Measurements from ENCODE around the gene TMEM61.

TMEM61 gene

DNA sequence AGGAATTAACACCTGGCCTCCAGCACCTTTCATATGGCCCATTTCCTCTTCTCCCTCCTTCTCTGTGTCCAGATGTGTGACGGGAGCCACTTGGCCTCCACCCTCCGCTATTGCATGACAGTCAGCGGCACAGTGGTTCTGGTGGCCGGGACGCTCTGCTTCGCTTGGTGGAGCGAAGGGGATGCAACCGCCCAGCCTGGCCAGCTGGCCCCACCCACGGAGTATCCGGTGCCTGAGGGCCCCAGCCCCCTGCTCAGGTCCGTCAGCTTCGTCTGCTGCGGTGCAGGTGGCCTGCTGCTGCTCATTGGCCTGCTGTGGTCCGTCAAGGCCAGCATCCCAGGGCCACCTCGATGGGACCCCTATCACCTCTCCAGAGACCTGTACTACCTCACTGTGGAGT is 5.6 kb downstream of the TMEM61 start:
- DNase-seq = no peak

DNA sequence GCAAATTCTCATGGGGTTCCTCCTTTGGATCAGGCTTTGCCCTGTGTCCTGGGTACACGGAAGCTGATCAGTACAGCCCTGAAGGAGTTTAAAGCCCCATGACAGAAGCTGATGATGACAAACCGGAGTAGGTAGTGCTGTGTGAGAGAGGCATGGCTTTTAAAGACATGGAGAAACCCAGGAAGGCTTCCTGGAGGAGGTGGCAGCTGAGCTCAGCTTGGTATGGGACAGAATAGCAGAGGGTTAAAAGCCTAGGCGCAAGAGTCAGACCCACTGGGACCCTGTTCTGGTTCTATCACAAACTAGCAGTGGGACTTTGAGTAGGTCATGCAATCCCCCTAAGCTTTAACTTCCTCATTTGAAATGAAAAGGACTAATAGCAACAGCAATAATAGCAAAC is 6.1 kb downstream of the TMEM61 start:
- no peak for DNase-seq

DNA sequence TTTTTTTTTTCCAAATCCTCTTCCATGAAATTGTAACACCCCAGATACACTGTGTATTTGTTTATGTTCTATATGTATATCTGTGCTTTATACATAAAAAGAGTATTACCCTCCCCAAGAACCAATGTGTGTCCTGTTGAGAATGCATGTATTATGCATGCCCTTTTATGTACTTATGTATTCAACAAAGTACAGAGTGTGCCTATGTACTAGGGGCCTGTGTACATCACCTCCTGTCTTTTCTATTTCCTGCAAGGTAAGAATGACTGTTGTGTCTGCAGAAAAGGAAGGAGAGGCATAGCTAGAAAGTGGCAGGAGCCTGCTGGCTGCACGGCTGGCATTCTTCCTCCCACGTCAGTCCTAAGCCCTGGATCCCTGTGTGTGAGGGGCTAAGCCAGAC is 7.0 kb downstream of the TMEM61 start:
- DNase-seq = no peak

DNA sequence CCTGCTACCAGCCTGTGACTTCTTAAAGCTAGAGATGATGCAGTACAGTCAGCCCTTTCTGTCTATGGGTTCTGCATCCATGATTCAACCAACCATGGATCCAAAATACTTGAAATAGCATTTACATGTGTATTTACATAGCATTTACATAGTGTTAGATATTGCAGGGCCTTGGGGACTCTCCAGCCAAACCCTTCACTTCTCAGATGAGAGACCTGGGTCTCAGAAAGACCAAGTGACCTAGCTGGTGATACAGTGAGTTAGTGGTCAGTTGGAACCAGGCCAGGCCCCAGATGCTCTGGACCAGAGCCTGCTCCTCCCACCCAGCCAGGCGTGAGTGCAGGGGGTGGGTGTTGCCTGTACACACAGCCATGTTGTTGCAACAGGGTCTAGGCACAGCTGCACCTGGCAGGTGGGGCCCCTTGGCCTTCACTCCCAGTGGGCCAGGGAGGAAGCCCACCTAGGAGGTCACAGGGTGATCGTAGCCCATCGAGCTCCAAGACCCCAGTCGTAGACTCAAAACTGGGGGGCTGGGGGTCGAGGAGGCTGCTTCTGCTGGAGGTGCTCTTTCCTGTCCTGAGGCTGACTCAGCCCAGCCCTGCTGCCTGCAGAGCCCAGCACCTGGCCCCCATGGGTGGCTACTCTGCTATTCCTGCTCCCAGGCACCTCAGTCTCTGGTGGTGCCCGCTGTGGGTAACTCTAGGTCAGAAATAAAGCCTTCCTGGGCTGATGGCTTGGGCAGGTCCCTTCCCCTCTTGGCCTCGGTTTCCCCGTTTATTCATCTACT is 7.7 kb downstream of the TMEM61 start:
- DNase-seq = no peak

DNA sequence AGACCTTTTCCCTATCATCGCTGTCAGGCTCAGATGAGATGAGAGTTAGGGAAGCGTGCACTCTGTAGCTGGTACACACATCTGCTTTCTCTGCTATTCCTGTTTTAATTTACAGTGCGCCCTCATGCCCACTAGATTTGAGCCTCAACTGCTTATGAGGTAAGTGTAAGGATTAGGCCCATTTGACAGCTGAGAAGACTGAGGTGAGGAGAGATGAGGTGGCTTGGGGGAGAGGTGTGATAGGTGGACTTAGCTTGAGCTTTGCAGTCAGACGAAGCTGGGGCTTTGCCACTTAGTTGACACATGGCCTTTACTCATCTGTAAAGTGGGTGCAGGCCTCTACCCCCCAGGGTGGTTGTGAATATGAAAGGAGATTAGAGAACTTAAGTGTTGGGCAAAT is 8.5 kb downstream of the TMEM61 start:
- no peak for DNase-seq

DNA sequence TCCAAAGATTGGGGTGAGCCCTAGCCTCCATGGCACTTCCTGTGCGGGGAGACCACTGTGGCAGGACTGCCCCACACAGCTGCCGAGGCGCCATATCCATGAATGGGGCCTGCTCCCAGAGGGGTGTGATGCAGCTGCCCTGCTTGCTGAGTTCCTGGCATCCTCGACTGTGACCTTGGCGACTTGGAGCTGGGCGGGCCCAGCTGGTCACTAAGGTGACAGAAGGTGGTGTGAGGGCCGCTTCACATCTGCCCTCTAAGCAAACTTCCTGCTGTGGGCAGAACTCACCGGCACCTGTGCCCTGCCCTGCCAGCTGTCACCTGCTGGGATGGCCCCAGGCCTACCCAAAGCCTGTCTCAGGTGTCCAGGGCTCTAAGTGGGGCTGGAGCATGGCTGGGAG is 9.0 kb downstream of the TMEM61 start:
- DNase-seq = no peak

DNA sequence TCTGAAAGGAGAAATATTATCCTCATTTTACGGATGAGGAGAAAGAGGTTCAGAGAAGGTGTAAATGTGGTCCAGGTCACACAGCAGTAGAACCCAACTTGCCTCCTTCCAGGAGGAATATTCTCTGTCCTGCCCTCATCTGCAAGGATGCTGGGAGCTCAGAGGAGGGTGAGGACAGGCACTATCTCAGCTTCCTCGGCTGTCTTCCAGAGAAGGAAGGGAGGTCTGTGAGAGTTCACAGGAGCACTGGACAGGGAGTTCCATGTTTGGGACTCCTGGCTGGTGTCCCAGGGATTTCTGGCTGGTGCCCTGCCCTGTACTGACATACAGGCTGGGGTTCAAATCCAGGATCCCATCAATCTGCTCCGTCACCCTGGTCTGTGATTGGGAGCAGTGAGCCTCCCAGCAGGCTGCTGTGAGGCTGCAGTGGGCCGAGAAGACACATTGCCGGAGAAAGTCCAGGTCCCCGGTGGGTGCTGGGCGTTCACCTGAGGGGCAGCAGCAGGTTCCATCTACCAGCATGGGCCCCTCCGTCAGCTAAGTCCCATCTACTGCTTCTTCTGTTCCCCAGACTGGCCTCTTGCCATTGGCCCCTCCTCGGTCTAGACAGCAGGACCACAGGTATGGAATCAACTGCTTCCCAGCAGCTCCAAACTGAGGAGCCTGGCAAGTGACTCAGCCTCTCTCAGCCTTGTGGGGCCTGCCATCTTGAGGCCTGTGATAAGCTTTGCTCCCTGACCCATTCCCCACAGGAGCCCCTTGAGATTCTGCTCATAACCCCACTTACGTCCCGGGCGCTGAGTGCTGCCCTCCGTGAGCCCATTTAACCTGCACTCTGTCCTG is 9.8 kb downstream of the TMEM61 start:
- no peak for DNase-seq

DNA sequence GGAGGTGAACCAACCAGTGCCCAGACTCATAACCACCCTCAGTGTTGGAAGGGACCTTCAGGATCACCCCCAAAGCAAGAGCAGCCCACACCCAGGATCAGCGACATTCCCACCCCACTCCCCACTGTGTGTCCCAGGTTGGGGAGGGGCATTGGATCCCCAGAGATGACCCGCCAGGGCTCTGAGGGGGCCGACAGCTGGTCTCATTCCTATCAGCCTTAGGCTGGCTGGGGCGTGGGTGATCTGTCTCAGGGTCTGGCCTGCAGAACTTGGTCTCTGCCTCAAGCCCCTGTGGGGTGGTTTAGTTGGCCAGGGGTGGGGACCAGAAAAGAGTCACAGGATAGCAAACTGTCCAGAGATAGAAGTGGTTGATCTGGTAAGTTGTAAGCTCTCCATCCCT is 10.5 kb downstream of the TMEM61 start:
- no peak for DNase-seq

DNA sequence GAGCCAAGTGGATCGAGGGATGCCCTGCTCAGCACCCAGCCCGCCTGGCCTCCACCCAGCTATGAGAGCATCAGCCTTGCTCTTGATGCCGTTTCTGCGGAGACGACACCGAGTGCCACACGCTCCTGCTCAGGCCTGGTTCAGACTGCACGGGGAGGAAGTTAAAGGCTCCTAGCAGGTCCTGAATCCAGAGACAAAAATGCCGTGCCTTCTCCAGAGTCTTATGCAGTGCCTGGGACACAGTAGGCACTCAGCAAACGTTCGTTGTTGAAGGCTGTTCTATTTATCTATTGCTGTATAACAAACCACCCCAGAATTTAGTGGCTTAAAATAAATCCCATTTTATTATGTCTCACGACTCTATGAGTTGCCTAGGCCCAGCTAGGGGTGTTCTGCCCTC is 11.5 kb downstream of the TMEM61 start:
- DNase-seq = no peak

DNA sequence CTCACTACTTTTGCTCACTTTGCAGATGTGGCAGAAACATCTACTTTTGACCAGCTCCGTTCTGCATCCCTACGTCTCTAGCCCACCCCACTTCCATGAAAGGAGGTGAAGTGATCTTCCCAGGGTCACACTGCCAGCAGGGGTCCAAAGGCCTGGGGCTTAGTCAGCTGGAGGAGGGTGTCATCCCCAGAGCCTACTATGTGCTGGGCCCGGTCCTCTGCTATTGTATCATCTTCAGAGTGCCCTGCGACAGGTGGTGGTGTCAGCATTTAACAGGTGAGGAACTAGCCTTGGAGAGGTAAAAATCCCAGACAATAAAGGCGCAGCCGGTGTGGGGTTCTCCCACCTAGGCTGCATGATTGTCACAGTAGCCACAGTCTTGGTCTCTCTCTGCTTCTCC is 12.7 kb downstream of the TMEM61 start:
- no peak for DNase-seq

DNA sequence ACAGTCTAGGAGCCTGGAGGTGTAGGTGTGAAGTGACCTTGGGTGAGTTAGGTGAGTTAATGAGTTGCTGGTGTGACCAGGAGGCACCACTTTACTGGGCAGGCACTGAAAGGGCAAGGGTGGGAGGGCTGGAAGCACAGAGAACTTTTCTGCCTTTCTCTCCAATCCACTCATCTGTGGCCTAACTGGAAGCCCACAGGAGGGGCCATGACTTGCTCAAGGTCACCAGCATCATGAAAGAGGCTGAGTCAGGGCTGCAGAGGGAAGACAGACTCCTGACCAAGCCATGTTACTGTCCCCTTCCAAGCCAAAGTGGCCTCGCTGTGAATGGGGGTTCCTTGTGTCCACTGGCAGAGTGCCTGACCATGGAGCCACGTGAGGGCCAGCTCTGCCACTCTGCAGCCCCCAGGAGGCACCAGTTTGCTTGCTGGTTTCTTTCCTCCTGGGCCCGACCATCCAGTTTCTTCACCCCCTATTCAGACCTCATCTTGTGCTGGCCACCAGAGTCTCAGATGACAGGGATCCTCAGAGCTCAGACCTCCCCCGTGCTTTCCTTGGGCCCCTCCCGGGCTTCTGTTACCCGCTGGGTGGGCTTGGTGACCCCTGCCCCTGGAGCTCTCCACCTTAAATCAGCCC is 14.0 kb downstream of the TMEM61 start:
- no peak for DNase-seq

DNA sequence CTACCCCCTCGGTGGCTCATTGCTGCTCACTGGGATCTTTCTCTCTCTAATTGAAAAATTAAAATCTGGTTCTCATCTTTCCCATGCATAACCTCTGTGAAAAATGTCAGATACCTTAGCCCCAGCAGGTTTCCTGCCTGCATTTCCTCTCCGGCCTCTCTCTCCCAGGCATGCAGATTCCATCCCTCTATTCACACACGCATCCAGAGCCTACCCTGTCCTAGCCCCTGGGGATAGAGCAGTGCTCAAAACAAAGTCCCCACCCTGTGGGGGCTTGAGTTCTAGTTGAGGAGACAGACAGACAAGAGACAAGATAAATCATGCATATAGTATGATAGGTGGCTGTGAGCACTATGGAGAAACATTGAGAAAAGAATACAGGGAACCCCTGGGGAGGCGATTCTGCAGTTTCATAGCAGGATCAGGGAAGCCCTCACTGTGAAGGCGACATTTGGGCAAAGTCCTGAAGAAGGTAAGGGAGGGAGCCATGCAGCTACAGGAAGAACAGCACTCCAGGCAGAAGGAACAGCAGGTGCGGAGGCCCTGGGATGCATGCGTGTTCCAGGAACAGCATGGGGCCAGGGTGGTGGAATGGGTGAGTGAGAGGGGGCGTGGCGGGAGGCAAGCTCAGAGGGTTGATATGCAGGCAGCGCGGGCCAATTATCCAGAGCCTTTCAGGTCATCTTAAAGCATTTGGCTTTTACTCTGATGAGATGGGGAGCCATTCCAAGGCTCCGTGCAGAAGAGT is 14.8 kb downstream of the TMEM61 start:
- no peak for DNase-seq

DNA sequence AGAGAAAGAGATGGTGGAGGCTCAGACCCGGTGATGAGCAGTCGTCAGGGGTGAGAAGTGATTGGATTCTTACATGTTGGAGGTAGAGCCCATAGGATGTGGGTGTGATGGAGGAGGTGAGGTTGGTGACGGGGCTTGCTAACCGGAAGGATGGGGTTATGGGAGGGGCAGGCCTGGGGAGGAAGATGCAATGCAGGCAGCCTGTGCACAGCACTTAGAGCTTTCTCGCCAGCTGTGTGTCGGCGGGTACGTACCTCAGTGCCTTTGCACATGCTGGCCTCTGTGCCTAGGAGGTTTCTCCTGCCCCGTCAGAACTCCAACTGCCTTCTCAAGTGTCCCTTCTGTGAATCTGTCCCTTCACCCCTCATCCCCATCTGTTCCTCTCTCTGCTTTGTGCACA is 15.4 kb downstream of the TMEM61 start:
- DNase-seq = no peak

DNA sequence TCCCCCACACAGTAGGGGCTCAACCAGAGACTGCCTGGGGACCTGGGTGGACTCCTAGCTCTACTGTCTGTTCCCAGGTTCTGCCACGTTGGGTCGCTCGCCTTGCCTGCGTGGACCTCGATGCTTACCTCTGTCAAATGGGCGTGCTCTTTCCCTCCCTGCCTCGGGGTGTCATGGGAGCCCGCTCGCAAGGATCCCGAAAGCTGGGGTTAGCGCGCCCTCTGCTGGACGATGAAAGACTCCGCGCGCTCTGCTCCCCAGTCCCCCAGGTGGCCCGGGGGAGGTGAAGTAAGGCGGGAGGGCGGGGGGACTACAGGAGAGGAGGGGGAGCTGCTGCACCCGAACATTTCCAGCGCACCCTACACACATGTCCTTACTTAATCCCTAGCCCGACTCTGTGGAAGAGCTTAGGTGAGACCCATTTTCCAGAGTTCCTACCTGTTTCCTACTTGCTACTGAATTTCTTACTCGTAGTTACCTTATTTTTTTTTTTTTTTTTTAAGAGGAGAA is 16.0 kb downstream of the TMEM61 start:
- DNase-seq = no peak

DNA sequence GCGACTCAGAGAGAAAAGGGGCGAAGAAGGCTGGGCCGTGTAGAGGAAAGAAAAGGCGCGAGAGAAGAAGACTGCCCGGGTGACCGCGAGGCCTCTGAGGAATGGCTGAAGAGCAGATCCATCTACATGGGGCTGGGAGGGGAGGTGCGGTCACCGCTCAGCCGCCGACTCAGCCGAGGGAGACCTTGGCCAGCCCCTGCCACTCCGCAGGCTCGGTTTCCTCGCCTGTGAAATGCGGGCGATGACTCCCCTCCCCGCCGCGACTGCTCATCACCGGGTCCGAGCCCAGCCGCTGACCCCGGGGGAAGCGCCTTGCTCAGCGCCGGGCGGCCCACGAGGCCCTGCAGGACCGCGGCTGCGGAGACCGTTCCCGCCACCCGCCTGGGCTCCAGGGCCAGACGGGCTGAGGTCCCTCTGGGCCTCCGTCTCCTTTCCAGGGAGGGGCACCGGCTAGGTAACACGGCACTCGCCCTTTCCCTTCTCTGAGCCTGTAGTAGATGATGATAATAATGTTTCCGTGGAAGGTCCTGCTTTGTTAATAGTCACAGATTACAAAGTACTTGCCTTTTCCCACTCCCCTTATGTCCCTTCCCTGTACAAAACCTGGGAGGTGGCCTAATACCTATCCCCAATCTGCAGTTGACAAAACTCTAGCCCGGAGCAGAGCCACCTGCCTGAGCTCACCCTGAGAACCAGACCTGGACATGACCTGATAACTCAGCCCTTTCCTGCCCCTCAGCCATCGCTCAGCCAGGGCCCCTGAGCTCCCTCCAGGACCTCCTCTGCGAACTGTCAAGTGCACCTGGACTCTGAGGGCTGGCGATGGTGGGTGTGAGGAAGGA is 16.7 kb downstream of the TMEM61 start:
- DNase-seq = no peak

DNA sequence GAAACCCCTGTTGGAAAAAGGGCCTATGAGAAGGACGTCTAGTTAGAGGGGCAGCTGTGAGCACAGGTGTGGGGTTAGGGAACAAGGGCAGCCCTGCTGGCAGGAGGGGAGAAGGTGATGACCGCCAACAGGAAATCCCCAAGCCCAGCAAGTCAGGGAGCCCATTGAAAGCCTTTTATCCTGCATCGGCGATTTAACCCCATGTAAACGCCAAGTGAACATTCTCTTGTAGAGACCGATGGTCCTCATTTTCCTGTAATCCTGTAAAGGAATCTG is 17.2 kb downstream of the TMEM61 start:
- no peak for DNase-seq

DNA sequence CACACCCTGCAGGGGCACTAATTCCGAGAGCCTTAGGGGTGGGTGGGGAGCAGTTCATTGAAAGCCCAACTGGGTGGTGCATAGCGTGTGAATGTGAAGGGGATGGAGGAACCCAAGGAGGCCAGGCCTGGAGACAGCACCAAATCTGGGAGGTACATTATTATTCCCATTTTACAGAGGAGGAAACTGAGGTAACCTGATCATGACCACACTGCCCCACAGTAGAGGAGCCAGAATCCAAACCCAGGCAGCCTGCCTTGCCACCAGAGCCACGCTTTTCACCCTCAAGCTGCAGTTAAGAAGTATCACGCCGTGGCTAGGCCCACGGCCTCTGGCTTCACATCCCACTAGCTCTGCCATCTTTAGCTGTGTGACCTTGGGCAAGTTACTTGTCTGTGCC is 17.7 kb downstream of the TMEM61 start:
- no peak for DNase-seq

DNA sequence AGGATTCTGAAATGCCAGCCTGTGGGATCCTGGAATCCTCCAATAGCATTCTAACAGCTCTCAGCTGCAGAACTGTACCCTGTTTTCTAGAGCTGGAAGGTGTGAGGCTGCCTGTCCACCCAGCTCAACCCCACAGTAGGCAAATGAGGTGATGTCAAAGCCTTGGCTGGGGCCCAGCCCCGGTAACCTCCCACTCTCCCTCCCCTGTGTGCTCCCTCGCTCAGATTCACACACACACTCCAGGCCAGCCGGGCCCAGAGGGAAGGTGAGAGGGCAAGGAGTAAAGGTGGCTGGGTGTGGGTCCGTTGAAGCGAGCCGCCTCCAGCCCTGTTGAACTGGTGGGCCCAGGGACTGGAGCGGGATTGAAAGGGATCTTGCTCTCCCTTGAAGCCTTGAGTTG is 18.2 kb downstream of the TMEM61 start, which contains the start of gene BSND:
Gene BSND (plus strand): TSS at position 257 of the 400 bp plus-strand sequence. CDS start 254 bp downstream, outside the sequence.
- no peak for DNase-seq

DNA sequence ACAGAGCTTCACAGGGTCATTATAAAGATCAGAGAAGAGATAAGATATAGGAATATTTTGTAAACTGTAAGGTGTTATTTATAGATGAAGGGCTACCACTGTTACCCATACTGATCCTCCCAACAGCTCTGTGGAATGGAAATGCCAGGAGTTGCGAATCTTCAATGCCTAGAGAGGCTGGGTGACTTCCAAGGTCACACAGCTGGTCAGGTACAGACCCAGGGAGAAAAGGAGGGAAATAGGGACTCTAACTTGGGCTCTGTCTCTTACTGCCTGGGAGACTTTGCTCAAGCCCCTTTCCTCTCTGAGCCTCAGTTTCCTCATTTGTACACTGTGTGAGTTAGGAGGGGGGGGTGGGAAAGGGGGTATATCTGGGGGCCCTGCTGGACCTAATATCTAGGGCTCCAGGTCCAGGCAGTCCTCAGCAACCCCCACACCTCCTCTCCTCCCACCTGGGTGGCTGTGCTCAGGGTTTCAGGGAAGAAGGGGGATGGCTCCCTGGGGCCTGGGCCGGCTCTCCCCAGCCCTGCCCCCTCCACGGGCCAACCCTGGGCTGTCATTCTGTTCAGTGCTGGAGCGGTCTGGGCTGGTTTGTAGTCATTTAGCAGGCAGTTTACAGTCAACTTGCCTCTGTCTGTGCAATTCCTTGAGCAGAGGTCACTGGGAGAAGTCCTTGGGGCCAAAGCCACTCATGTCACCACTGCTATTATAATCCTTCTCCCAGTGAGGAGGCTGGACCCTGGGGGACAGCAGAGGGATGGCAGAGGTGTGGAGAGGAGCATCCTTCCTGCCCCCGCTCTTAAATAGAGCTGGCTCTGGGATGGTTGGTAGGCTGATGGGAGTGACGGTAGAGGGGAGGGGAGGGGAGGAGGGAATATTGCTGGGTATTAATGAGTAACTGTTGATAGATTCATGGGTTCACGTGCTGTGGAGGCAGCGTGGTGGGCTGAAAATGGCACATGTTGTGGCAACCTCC is 20.0 kb downstream of the TMEM61 start:
- no peak for DNase-seq

DNA sequence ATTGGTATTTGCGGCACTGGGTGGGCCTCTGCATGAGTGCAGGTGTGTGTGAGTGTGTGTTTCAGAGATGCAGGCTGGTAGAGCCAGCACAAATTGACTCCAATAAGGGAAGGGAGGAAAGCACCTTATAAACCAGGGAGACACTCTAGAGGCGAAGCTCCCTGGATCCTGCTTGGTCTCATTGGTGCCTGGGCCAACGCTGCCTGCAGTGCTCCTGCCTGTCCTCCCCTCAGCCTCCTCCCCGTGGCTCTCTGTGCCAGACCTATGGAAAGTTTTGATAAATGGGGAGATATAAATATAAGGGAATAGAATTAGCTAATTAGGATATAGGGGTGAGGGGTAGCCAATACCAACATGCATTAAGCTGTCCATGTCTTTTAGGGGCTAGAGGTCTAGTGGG is 20.9 kb downstream of the TMEM61 start:
- no peak for DNase-seq

DNA sequence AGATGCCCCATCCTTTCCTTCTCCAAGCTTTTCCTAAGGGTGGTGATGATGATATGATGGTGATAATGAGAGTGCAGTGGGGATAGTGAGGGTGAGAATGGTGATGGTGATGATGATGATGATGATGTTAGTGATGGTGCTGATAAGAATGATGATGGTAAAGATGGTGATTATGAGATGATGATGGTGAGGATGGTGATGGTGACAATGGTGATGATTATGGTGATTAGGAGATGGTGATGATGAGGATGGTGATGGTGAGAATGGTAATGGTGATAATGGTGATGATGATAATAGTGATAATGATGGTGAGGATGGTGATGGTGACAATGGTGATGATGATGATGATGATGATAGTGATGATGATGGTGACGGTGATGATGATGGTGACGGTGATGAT is 22.3 kb downstream of the TMEM61 start:
- DNase-seq = no peak
